Right atrium auricular region (tissue), 2 donors: Measurements from ENCODE around the gene ROCK2. TPM values are rescaled to one million over a fixed set of nuclear protein-coding genes. Genes with fewer than 3 reads are reported as not detected.
A peak's percentile ranks its signal among the peaks of the same experiment; 100 is the strongest.

Experiments used
- DNase-seq: peaks from one replicate; pipeline ENCODE4 v3.0.0-alpha.2; 2019; ENCODE audit warnings: low spot score
- H3K27ac ChIP-seq, 2 donors: fragments of 200-600 bp; sonication (generic); 1 replicate in 1 of 2; 2 replicates in 1 of 2; pipeline ENCODE4 v1.5.1; 2016 to 2019
- H3K27me3 ChIP-seq, 2 donors: fragments of 200-600 bp; sonication (generic); one replicate each; pipeline versions ENCODE4 v1.5.1 to v1.6.0; 2017 to 2019
- H3K36me3 ChIP-seq: fragments of 200-600 bp; sonication (generic); one replicate; pipeline ENCODE4 v1.5.1; 2016
- H3K4me1 ChIP-seq, 2 donors: fragments of 200-600 bp; sonication (generic); one replicate each; pipeline versions ENCODE4 v1.5.1 to v1.6.0; 2017 to 2019
- H3K4me3 ChIP-seq, 2 donors: fragments of 200-600 bp; sonication (generic); 1 replicate in 1 of 2; 2 replicates in 1 of 2; pipeline ENCODE4 v1.5.1; 2017 to 2019; ENCODE audit warnings: mild to moderate bottlenecking in 1 of 2, moderate library complexity in 1 of 2
- H3K9me3 ChIP-seq, 2 donors: fragments of 200-600 bp; sonication (generic); one replicate each; pipeline ENCODE4 v1.5.1; 2019
- total RNA-seq, 2 donors: library from RNA; depleted of rRNA; stranded (reverse); fragments of >200 nt; gene quantifications; one replicate each; pipeline ENCODE4 v1.1.0, GENCODE V29; 2016
- TF ChIP-seq, protein P1 (sequence below), 2 donors: fragments of 200-600 bp; sonication (generic); IDR thresholded peaks; one replicate each; pipeline ENCODE4 v1.5.1; 2019; ENCODE audit warnings: antibody characterized with exemption in 2 of 2

Gene ROCK2
- total RNA-seq, 2 donors from 2014 or later = 32.3 to 32.6 TPM

DNA sequence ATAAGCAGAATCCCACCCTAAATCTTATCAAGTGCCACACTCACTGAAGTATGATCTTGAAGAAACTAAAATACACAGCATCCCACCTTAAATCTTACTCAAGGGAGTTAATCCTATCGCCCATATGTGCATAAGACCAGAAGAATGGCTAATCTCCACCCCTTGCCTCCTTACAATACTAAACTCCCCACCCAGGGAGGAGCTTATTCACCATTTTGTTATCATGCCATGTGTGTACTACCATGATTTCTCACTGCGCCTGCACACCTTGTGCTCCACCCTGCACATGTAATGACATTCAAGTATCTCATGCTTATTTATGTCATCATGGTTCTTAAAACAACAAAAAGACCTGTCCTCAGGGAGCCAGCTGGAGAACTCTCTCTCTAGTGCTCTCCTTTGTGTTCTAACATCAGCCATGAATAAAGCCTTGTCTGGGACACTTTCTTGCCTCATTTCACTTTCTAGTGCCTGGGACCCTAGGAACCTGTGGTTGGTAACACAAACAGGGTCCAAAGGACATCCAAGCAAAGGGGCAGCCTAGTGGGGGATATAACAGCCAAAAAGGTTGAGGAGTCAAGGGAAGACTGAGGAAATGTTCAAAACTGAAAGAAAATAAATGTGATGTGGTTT, 101.8 kb downstream of the ROCK2 start:
- no peak for DNase-seq
- Histone ChIP-seq H3K4me3 (no peak overlapping the region), H3K27ac (no peak overlapping the region), H3K4me1 (no peaks in the 10 kb centered on the region), H3K36me3 (peaks cover 7% of the 10 kb centered on the region), H3K27me3 (no peaks in the 10 kb centered on the region), H3K9me3 (no peaks in the 10 kb centered on the region)
- TF ChIP-seq, protein P1, sequence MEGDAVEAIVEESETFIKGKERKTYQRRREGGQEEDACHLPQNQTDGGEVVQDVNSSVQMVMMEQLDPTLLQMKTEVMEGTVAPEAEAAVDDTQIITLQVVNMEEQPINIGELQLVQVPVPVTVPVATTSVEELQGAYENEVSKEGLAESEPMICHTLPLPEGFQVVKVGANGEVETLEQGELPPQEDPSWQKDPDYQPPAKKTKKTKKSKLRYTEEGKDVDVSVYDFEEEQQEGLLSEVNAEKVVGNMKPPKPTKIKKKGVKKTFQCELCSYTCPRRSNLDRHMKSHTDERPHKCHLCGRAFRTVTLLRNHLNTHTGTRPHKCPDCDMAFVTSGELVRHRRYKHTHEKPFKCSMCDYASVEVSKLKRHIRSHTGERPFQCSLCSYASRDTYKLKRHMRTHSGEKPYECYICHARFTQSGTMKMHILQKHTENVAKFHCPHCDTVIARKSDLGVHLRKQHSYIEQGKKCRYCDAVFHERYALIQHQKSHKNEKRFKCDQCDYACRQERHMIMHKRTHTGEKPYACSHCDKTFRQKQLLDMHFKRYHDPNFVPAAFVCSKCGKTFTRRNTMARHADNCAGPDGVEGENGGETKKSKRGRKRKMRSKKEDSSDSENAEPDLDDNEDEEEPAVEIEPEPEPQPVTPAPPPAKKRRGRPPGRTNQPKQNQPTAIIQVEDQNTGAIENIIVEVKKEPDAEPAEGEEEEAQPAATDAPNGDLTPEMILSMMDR (IDR thresholded peaks at IDR 0.05) = no peak

DNA sequence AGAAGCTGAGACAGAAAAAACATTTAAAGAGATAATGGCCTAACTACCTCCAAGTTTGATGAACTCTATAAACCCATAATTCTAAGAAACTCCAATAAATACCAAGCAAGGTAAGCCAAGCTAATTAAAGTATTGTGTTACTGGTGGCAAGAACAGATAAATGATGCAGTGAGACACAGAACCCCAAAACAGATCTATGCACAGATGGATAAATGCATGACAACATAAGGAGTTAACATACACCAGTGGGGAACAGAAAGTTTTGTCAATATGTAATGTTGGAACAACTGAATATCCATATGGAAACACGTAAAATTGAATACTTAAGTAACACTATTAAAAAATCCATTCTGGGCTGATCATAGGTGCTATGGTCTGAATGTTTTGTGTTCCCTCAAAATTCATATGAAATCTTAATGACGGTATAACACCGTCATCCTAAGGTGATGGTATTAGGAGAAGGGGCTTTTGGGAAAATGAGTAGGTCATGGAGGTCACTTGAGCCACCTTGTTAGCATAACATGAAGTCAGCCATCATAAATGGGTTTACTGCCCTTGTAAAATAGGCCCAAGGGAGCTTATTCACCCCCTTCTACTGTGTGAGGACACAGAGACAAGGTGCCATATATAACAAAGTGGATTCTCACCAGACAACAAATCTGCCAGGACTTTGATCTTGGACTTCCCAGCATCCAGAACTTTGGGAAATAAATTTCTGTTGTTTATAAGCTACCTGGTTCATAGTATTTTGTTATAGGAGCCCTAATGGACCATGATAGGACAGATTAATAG, 102.8 kb downstream of the ROCK2 start:
- peaks cover under 1% of the 10 kb centered on the region for H3K36me3 ChIP-seq
- H3K27me3 ChIP-seq = no peaks in the 10 kb centered on the region
- no peaks in the 10 kb centered on the region for H3K4me1 ChIP-seq
- TF ChIP-seq, protein P1 (IDR thresholded peaks at IDR 0.05) = no peak
- DNase-seq = no peak
- no peak overlapping the region for H3K27ac ChIP-seq
- H3K9me3 ChIP-seq = no peaks in the 10 kb centered on the region
- no peak overlapping the region for H3K4me3 ChIP-seq

DNA sequence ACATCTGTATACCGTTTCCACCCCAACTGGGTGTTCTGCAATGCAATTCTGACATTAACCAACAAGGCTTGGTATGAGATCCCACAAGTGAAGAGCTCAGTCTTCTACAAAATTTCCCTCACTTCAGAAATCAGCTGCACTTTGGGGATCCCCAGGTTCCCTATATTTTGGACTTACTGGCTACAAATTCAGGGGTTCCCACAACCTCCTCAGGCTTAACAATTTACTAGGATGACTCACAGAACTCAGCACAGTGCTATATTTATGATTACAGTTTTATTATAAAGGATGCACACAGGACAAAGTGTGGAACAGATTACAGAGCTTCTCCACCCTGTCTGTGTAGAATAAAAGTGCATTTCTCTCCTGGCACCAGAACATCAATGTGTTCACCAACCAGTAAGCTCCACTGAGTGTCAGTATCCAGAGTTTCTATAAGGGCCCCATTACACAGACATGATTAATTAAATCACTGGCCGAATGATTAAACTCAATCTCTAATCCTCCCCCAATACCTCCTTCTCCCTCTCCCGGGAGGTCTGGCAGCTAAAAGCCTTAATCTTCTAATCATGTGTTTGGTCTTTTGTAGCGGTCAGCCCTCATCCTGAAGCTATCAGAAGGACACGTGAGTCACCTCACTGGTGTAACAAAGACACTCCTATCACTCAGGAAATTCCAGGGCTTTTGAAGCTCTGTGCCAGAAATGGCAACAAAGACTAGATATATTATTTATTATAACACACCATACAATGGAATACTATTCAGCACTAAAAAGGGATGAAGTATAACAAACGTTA, 104.6 kb downstream of the ROCK2 start:
- H3K4me1 ChIP-seq = peaks cover 0 to 10% of the 10 kb centered on the region in 2 donors
- no peaks in the 10 kb centered on the region for H3K36me3 ChIP-seq
- no peaks in the 10 kb centered on the region for H3K27me3 ChIP-seq
- TF ChIP-seq, protein P1 (IDR thresholded peaks at IDR 0.05) = no peak
- H3K4me3 ChIP-seq = no peak overlapping the region
- peak overlapping the region in 1 of 2 donors; percentile 7 for H3K27ac ChIP-seq
- H3K9me3 ChIP-seq = no peaks in the 10 kb centered on the region
- no peak for DNase-seq

DNA sequence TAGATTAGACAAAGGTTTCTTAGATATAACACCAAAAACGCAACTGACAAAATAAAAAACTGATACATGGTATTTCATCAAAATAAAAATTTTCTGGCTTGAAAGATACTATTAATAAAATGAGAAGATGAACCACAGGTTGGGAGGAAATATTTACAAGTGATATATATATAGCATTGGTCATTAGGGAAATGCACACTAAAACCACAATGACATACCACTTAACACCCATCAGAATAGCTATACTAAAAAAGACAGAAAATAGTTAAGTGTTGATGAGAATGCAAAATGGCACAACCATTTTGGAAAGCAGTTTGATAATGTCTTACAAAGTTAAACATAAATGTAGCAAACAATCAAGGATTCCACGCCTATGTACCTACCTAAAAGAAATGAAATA, 105.3 kb downstream of the ROCK2 start:
- TF ChIP-seq, protein P1 (IDR thresholded peaks at IDR 0.05) = no peak

DNA sequence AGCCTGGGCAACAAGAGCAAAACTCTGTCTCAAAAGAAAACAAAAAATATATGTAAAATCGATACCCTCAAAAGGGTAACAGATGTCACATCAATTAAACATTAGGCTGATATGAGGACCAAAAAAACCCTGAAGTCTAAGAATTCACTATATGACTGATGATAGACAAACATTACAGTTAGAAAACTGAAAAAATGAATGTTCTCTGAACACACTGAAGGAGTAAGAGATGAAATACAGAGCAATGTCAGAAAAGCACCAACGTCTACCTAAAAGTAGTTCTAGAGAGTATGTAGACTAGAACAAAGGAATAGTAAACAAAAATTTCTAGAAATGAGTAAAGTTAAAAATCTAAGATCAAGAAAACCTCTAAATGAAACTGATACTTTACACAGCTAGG, 107.3 kb downstream of the ROCK2 start:
- Histone ChIP-seq H3K4me1 (peaks cover 0 to 20% of the 10 kb centered on the region in 2 donors), H3K27ac (no peak overlapping the region), H3K9me3 (no peaks in the 10 kb centered on the region), H3K36me3 (no peaks in the 10 kb centered on the region), H3K4me3 (no peak overlapping the region), H3K27me3 (no peaks in the 10 kb centered on the region)
- TF ChIP-seq, protein P1 (IDR thresholded peaks at IDR 0.05) = no peak
- no peak for DNase-seq

More for the DNA sequence above, 105.3 kb downstream of the ROCK2 start:
- Histone ChIP-seq H3K9me3 (no peaks in the 10 kb centered on the region), H3K27me3 (no peaks in the 10 kb centered on the region), H3K4me3 (no peak overlapping the region), H3K27ac (no peak overlapping the region), H3K36me3 (no peaks in the 10 kb centered on the region), H3K4me1 (peaks cover 0 to 15% of the 10 kb centered on the region in 2 donors)
- DNase-seq = no peak
